Neuronal stem cell (in vitro differentiated cells): ENCODE results near the gene RPL22.

Source experiments
- DNase-seq: peaks from one replicate; pipeline ENCODE4 v3.0.0-alpha.2; 2013; ENCODE audit warnings: low spot score
- H2AFZ ChIP-seq: one replicate; pipeline ENCODE4 v1.6.1; 2013; ENCODE audit warnings: mild to moderate bottlenecking, low read length, inconsistent platforms
- H2AK5ac ChIP-seq: 2 replicates; pipeline ENCODE4 v1.6.1; 2013; ENCODE audit warnings: low read depth, mild to moderate bottlenecking, inconsistent platforms, low read length, moderate library complexity, mixed read lengths
- H2BK120ac ChIP-seq: 2 replicates; pipeline ENCODE4 v1.6.1; 2013; ENCODE audit warnings: low read depth, mild to moderate bottlenecking, inconsistent platforms, low read length, moderate library complexity, mixed read lengths
- H2BK12ac ChIP-seq: one replicate; pipeline ENCODE4 v1.6.1; 2013; ENCODE audit warnings: low read length, inconsistent platforms
- H2BK15ac ChIP-seq: 2 replicates; pipeline ENCODE4 v1.6.1; 2013; ENCODE audit warnings: mild to moderate bottlenecking, low read length, inconsistent platforms, mixed read lengths
- H2BK5ac ChIP-seq: one replicate; pipeline ENCODE4 v1.6.1; 2013; ENCODE audit warnings: inconsistent platforms, mild to moderate bottlenecking, low read length, moderate library complexity
- H3K14ac ChIP-seq: one replicate; pipeline ENCODE4 v1.6.1; 2013; ENCODE audit warnings: low read length, inconsistent platforms
- H3K18ac ChIP-seq: 2 replicates; pipeline ENCODE4 v1.6.1; 2013; ENCODE audit warnings: low read length, inconsistent platforms
- H3K23ac ChIP-seq: 2 replicates; pipeline ENCODE4 v1.6.1; 2013; ENCODE audit warnings: low read depth, mild to moderate bottlenecking, mixed read lengths, low read length, inconsistent platforms; ENCODE audit not compliant: poor library complexity
- H3K27ac ChIP-seq: replicated peaks from 3 replicates; pipeline ENCODE4 v1.5.1; 2013; ENCODE audit warnings: low read length, inconsistent platforms
- H3K27me3 ChIP-seq, 3 experiments: 2 replicates each; pipeline ENCODE4 v1.6.1; 2013; ENCODE audit warnings: low read length in 3 of 3, mild to moderate bottlenecking in 2 of 3, inconsistent platforms in 1 of 3, low read depth in 1 of 3, mixed read lengths in 1 of 3, moderate library complexity in 1 of 3; ENCODE audit not compliant: control insufficient read depth in 3 of 3, insufficient read depth in 3 of 3
- H3K36me3 ChIP-seq, 2 donors: replicated peaks in 1 of 2; 2 replicates each; pipeline ENCODE4 v1.6.1; 2013; ENCODE audit warnings: low read length in 2 of 2; ENCODE audit not compliant: control insufficient read depth in 2 of 2, insufficient read depth in 2 of 2
- H3K4ac ChIP-seq: 2 replicates; pipeline ENCODE4 v1.6.1; 2013; ENCODE audit warnings: inconsistent platforms, mild to moderate bottlenecking, low read length, moderate library complexity
- H3K4me1 ChIP-seq, 2 donors: 1 replicate in 1 of 2; 2 replicates in 1 of 2; pipeline ENCODE4 v1.6.1; 2013; ENCODE audit warnings: low read length in 2 of 2, low read depth in 1 of 2; ENCODE audit not compliant: control insufficient read depth in 2 of 2, insufficient read depth in 1 of 2
- H3K4me2 ChIP-seq: one replicate; pipeline ENCODE4 v1.6.1; 2013; ENCODE audit warnings: mild to moderate bottlenecking, low read length, inconsistent platforms; ENCODE audit not compliant: insufficient read depth, poor library complexity, severe bottlenecking
- H3K4me3 ChIP-seq, 2 donors: 2 replicates each; pipeline ENCODE4 v1.5.1; 2013; ENCODE audit warnings: low read length in 2 of 2, mild to moderate bottlenecking in 2 of 2, inconsistent platforms in 1 of 2, moderate library complexity in 1 of 2
- H3K79me1 ChIP-seq: one replicate; pipeline ENCODE4 v1.6.1; 2013; ENCODE audit warnings: low read depth, mild to moderate bottlenecking, inconsistent platforms, low read length, moderate library complexity
- H3K9ac ChIP-seq: one replicate; pipeline ENCODE4 v1.6.1; 2013; ENCODE audit warnings: mild to moderate bottlenecking, low read depth, low read length, inconsistent platforms; ENCODE audit not compliant: poor library complexity
- H3K9me3 ChIP-seq, 2 donors: replicated peaks in 1 of 2; 2 replicates each; pipeline versions ENCODE3 to v1.6.1; 2013; ENCODE audit warnings: low read length in 2 of 2, mild to moderate bottlenecking in 2 of 2, inconsistent platforms in 1 of 2, low read depth in 1 of 2, mixed read lengths in 1 of 2, moderate library complexity in 1 of 2; ENCODE audit not compliant: control insufficient read depth in 2 of 2, insufficient read depth in 1 of 2
- H4K8ac ChIP-seq: one replicate; pipeline ENCODE4 v1.6.1; 2013; ENCODE audit warnings: low read depth, mild to moderate bottlenecking, inconsistent platforms, low read length, moderate library complexity
- H4K91ac ChIP-seq: one replicate; pipeline ENCODE4 v1.6.1; 2013; ENCODE audit warnings: low read length, low read depth, mild to moderate bottlenecking, inconsistent platforms; ENCODE audit not compliant: poor library complexity
- WGBS, 2 donors: extraction: QIAGEN DNeasy Blood & Tissue Kit; methylation state at CpG; one replicate each; pipeline ENCODE4 v1.1.7; 2013; ENCODE audit warnings: missing lambda C conversion rate in 2 of 2, mixed read lengths in 1 of 2; ENCODE audit not compliant: insufficient read length in 2 of 2, insufficient replicate concordance in 1 of 2; ENCODE audit errors: extremely low coverage in 2 of 2; 5-methylcytosine and 5-hydroxymethylcytosine counted together

The RPL22 gene

DNA sequence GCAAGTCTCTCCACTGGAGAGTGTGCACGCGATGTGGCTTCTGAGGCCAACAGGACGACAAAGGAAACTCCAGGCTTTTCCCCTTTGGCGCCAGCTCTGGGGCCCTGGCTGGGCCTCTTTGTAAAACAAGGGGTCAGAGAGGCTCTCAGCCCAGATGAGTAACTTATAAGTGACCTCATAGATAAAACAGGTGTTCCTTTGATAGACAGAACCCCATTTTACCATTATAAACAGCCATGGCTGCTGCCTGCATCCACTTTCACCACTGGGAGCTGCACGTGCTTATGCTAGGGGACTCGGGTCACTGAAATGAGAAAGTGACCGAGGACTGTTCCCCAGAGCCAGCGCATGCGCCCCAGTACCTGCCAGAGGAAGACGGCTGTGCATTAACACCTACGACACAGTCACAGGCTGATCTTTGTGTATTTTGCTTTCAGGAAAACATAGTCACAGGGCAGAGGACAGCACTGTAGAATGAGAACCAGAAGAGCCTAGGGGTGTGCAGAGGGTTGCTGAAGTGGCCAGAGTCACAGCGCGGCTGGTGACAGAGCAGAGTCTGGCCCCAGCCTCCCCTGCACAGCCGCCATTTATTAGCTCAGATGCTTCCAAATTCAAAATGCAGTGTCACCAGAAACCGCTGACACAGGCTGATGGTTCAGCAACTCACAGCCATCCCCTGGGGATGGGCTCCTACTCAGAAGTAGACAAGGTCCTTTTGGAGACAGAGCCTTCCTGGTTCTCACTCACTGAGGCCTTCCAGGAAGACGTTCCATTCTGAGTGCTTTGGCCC lies 19.2 kb upstream of the RPL22 start:
- no peak overlapping the region for H2BK5ac ChIP-seq
- no peak overlapping the region for H2BK12ac ChIP-seq
- no peaks in the 10 kb centered on the region for H3K9me3 ChIP-seq
- H3K27ac ChIP-seq, result no peak overlapping the region
- no peaks in the 10 kb centered on the region for H3K79me1 ChIP-seq
- no peak overlapping the region for H3K4ac ChIP-seq
- H3K23ac ChIP-seq, result peak overlapping the region; percentile 34
- no peak overlapping the region for H2AFZ ChIP-seq
- H4K91ac ChIP-seq, result no peak overlapping the region
- H2BK120ac ChIP-seq, result peak overlapping the region; percentile 16
- peak overlapping the region; percentile 87 for H4K8ac ChIP-seq
- H3K4me3 ChIP-seq, result no peak overlapping the region
- no peak overlapping the region for H2BK15ac ChIP-seq
- peak overlapping the region; percentile 34 for H3K9ac ChIP-seq
- H3K27me3 ChIP-seq, result no peaks in the 10 kb centered on the region
- no peak for DNase-seq
- no CpG with 5 or more reads among the region's 16 CpGs for WGBS, 2 donors
- peak overlapping the region; percentile 78 for H3K14ac ChIP-seq
- no peak overlapping the region for H2AK5ac ChIP-seq
- peaks cover 0 to 3% of the 10 kb centered on the region in 2 donors for H3K4me1 ChIP-seq
- peak overlapping the region; percentile 68 for H3K18ac ChIP-seq
- H3K4me2 ChIP-seq, result no peak overlapping the region
- H3K36me3 ChIP-seq, result peaks cover 10 to 34% of the 10 kb centered on the region in 2 donors

DNA sequence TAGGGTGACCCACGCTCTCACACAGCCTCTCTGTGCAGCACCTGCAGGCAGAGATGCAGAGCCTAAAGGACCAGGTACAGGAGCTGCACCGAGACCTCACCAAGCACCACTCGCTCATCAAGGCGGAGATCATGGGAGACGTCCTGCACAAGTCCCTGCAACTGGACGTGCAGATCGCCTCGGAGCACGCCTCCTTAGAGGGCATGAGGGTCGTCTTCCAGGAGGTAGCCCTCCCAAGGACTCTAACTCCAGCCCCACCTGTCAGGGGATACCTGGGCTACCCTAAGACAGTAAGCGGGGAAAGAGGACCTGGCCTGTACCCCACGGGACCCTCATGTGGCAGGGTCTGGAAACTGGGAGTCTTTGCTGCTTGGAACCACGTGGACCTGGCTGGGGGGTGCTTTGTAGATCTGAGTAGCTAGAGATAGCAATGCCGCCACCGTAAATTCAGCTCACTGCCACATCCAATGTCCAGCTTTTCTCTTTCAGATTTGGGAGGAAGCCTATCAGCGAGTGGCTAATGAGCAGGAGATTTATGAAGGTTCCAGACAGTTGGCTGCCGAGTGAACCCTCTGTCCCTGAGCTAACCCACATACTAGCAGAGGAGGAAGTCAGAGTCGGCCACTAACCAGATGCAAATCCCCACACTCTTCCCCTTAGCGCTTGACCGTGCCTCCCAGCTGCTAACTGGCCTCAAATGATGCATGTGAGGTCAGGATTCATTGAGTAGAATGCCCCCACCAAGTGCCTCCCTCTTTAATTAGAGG lies 13.0 kb upstream of the RPL22 start:
- H3K4ac ChIP-seq, result no peak overlapping the region
- H3K23ac ChIP-seq, result peak overlapping the region; percentile 44
- no peak overlapping the region for H3K18ac ChIP-seq
- H3K4me2 ChIP-seq, result no peak overlapping the region
- no CpG with 5 or more reads among the region's 20 CpGs for WGBS, 2 donors
- H3K9ac ChIP-seq, result peak overlapping the region; percentile 12
- peaks cover 9 to 21% (median 11%) of the 10 kb centered on the region in 3 experiments for H3K27me3 ChIP-seq
- no peak overlapping the region for H3K4me3 ChIP-seq
- no peak overlapping the region for H4K91ac ChIP-seq
- peaks cover 0 to 2% of the 10 kb centered on the region in 2 donors for H3K9me3 ChIP-seq
- peak overlapping the region; percentile 43 for H2BK5ac ChIP-seq
- H2BK12ac ChIP-seq, result no peak overlapping the region
- H3K4me1 ChIP-seq, result peaks cover 6 to 10% of the 10 kb centered on the region in 2 donors
- H2BK15ac ChIP-seq, result no peak overlapping the region
- H3K36me3 ChIP-seq, result no peaks in the 10 kb centered on the region
- no peak for DNase-seq
- no peak overlapping the region for H4K8ac ChIP-seq
- no peak overlapping the region for H3K14ac ChIP-seq
- H2AK5ac ChIP-seq, result peak overlapping the region; percentile 76
- H2BK120ac ChIP-seq, result no peak overlapping the region
- H3K79me1 ChIP-seq, result peaks cover 1% of the 10 kb centered on the region
- no peak overlapping the region for H3K27ac ChIP-seq
- no peak overlapping the region for H2AFZ ChIP-seq

DNA sequence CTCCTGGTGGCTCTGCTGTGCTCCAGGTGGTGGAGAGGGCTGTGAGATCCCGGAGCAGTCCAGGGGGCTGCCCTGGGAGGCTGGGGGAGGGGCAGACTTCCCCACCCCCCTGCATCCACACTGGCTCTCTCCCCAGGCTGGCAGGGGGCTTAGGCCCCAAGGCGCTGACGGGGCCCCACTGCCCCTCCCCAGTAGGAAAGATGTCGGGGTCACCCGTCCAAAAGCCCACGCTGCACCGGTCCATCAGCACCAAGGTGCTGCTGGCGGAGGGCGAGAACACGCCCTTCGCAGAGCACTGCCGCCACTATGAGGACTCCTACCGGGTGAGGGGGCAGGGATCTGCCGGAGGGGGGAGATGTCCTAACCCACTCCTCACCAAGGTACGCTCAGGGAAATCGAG lies 12.3 kb upstream of the RPL22 start:
- WGBS, 2 donors, result no CpG with 5 or more reads among the region's 16 CpGs
- Histone ChIP-seq H3K4ac (no peak overlapping the region), H3K36me3 (no peaks in the 10 kb centered on the region), H3K9ac (no peak overlapping the region), H2BK12ac (no peak overlapping the region), H3K9me3 (peaks cover 0 to 2% of the 10 kb centered on the region in 2 donors), H3K4me2 (no peak overlapping the region), H2AK5ac (no peak overlapping the region), H2AFZ (no peak overlapping the region), H4K91ac (no peak overlapping the region), H3K4me3 (no peak overlapping the region), H2BK5ac (no peak overlapping the region), H3K27ac (no peak overlapping the region), H3K18ac (no peak overlapping the region), H3K23ac (no peak overlapping the region), H4K8ac (no peak overlapping the region), H3K4me1 (peaks cover 6 to 12% of the 10 kb centered on the region in 2 donors), H3K79me1 (peaks cover 1% of the 10 kb centered on the region), H2BK120ac (no peak overlapping the region), H2BK15ac (no peak overlapping the region), H3K27me3 (peaks cover 10 to 28% (median 18%) of the 10 kb centered on the region in 3 experiments), H3K14ac (no peak overlapping the region)
- no peak for DNase-seq
